HTERT RPE-1 (cell line): ENCODE results near the gene MEA1.
"Not testable (repeated sequence)": the region's sequence is repeated elsewhere in the genome, so short reads cannot be mapped to it uniquely, and the experiment has no call there.

ENCODE experiments used
- in situ Hi-C: fragments of 300-500 bp; cut with MboI; formaldehyde crosslinking; loops from 4 replicates; pipeline ENCODE4 v1.14.3; 2020; ENCODE audit warnings: low sequenced_read_pairs

MEA1 gene

DNA sequence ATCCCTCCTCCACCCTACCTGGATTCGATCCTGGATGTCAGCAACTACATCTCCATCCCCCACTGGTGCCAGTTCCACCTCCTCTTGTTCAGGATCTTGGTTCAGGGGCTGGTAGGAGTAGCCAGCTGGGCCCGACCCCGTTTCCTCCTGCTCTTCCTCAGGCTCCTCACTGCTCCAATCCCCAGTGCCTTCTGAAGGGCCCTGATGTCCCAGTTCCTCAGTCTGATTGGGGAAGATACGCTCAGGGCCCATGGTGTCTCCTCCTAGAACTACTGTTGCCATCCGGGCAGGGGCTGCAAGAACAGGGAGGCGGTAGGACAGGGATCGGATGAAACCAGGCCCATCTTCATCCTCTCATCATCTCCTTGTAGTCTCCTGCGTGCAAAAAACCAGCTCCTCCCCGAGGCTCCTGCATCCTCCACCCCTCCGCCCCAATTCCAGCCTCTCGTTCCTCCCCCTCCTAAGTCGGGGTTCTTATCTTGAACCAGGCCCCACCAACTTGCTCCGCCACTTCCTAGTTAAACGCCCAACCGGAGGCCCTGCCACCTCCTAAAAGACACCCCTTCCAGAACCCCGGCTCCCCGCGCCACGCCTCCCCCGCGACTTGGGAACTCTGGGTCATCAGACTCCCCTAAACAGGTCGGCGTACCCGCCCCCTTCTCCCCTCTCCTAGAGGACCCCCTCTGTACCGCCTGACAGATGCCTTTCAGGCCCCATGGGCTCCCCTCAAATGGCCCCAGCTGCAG lies 476 bp downstream of the MEA1 start:
- in situ Hi-C loops: no loop called here

DNA sequence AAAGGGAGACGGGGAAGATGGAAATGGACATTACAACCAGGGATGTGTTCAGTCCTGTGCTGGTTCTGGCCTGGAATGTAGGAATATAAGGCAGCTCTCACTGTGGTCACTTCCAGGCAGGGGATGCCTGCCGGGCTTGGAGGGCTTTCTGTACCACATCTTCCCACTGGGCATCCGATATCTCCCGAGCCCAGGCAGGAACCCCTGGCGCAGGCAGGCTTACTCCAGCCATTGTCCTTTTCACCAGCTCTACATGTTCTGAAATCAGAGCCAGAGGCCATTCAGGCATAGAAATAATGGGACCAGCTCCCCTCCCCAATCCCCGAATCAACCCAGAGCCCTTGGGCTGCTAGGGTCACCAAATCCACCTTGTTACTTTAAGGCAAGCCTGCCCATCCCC lies 1.4 kb downstream of the MEA1 start:
- in situ Hi-C loops: no loop called here

DNA sequence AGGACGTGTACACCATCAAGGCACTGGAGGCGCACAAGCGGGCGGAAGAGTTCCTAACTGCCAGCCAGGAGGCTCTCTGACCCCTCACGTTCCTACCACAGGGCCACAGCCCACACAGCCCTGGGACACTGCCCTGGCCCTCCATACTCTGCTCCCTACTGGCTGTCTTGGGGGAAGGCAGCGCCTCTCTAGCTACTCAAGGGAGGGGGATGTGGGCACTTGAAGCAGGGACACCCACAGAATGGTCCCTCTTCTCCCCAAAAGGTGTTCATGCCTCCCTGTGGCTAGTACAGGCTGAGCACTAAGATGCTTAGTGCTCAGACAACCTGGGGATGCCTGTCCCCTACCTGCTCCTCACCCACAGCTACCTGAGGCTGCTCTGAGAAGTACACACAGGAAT lies 2.5 kb downstream of the MEA1 start:
- in situ Hi-C loops: no loop called here

DNA sequence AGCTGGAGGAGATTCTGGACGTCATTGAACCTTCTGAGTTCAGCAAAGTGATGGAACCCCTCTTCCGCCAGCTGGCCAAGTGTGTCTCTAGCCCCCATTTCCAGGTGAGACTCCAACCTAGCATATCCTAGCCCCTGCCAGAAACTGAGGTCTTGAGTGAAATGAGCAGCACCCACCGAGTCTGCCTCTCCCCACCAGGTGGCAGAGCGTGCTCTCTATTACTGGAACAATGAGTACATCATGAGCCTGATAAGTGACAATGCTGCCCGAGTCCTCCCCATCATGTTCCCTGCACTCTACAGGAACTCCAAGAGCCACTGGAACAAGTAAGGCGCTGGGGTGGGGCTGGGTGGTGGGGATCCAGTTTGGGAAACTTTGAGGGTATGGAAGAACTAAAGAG lies 4.6 kb downstream of the MEA1 start:
- in situ Hi-C loops: no loop called here

DNA sequence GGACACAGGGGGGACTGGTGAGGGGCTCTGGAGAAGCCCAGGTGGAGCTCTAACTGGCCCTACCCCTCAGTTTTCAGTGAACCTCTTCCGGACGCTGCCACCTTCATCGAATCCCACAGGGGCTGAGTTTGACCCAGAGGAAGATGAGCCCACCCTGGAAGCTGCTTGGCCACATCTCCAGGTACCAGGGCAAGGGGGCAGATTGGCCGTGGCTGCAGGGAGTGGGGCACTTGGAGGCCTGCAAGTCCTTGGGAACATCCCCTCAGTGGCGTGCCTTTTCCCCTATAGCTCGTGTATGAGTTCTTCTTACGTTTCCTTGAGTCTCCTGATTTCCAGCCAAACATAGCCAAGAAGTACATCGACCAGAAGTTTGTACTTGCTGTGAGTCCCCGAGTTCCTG lies 6.6 kb downstream of the MEA1 start:
- in situ Hi-C loops: no loop called here

DNA sequence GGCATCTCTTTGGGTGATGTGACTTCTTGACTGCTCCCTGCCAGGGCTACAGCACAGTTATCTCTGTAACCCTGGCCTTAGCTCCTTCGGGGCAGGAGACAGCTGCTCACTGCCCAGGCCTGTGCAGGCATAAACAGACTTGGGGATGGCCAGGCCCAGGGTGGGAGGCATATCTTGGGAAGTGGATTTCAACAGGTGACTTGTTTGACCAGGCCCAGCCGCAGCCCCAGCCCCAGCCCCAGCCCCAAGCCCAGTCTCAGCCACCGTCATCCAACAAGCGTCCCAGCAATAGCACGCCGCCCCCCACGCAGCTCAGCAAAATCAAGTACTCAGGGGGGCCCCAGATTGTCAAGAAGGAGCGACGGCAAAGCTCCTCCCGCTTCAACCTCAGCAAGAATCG lies 7.5 kb downstream of the MEA1 start:
- in situ Hi-C loops: no loop called here

DNA sequence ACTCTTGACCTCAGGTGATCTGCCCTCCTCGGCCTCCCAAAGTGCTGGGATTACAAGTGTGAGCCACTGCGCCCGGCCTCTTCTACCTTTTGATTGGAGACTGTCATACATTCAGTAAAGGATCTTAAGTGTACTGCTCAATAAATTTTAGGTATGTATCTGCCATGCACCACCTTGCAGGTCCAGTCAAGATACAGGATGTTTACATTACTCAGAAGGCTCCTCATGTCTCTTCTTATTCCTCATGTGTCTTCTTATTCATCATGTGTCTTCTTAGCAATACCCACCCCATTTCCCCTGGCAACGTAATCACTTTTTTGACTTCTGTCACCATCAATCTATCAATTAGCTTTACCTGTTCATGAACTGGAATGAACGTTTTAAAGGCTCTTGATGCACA lies 7.9 kb downstream of the MEA1 start:
- in situ Hi-C loops: no loop called here

DNA sequence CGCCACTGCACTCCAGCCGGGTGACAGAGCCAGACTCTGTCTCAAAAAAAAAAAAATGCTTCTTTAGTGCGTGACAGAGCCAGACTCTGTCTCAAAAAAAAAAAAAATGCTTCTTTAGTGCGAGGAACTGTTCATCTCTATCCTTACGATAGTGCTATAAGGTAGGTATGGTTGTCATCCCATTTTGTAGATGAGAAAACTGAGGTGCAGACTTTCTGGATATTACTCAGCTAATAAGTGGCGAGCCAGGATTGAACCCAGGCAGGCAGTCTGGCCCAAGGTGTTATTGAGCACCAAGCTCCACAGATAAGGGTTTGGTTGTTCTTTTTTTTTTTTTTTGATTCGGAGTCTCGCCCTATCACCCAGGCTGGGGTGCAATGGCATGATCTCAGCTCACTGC lies 11.9 kb downstream of the MEA1 start:
- in situ Hi-C loops: no loop called here

DNA sequence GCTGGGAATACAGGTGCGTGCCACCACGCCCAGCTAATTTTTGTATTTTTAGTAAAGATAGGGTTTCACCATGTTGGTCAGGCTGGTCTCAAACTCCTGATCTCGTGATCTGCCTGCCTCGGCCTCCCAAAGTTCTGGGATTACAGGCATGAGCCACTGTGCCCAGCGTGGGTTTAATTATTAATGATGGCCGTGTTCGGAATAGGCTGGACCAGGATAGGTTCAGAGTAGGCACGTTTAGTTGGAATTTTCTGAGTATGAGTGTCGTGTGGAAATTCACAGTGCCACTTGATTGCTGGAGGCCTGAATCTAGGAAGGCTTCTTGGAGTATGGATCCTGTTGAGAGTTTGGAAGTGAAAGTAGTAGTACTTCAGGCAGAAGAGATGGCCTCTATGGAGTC lies 15.5 kb downstream of the MEA1 start:
- in situ Hi-C loops: not testable (repeated sequence)

DNA sequence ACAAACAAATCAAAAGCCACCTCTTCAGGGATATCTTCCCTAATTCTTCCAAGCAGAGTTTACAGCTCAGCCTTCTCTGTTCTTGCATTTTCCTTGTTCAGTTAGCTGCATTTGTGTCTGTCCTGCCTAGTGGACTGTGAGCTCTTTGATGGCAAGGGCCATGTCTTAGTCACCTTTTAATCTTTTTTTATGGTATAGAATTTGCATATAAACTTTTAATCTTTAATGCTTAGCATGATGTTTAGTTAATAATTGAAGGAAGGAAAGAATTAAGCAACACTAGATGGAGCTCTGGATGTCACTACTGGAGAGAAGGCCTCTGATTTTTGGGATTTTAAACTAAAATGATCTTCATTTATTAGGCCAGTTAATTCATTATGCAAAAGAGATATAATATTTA lies 17.2 kb downstream of the MEA1 start:
- in situ Hi-C loops: no loop called here

DNA sequence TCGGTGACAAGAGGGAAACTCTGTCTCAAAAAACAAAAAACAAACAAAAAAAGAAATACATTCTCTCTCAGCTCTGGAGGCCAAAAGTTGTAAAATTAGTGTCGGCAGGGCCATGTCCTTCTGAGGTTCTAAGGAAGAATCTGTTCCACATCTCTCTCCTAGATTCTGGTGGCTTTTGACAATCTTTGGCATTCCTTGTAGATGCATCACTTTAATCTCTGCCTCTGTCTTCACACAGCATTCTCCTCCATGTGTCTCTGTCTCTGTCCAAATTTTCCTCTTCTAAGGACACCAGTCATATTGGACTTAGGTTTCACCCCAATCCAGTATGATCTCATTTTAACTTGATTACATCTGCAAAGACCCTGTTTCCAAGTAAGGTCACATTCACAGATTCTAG lies 20.3 kb downstream of the MEA1 start:
- in situ Hi-C loops: no loop called here

DNA sequence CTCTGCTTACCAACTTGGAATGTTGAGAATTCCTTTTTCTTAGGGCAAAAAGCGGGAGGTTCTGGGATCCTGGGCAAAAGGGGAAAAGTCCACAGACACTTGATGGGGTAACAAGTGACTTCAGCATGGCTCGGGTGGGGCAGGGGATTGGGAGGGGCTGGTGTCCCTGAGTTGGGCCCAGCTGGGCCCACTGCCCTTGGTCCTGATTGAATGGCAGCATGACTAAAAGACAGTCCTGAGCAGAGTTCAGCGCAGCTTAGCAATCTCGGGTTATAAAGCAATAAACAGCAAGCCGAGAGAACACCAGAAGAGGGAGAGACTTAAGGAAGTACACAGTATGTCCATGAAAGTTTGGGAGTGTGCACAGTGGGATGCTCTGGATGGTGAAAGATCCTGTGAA lies 23.8 kb downstream of the MEA1 start:
- in situ Hi-C loops: no loop called here

DNA sequence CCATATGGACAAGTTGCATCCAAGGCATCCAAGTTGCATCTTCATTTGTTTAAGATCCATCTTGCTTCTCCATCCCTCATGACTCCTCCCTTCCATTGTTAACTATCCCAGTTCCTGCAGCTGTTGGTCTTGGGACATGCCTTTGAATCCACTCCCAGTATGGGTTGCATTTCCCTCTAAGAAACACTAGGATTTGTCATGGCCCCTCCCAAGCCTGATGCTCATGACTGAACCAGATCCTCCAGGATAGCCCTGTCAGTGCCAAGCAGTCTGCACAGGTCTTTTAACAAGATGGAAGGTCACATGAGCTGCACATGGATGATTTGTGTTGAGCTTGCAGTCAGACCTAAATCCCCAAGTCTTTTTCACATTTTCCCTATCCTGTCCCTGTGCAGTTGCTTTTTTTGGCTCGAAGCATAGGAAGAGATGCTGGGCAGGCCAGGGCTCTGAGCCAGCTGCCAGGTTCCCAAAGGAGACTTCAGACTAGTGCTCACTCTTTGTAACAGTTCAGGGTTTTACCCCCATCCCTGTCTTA lies 25.2 kb downstream of the MEA1 start:
- in situ Hi-C loops: no loop called here

DNA sequence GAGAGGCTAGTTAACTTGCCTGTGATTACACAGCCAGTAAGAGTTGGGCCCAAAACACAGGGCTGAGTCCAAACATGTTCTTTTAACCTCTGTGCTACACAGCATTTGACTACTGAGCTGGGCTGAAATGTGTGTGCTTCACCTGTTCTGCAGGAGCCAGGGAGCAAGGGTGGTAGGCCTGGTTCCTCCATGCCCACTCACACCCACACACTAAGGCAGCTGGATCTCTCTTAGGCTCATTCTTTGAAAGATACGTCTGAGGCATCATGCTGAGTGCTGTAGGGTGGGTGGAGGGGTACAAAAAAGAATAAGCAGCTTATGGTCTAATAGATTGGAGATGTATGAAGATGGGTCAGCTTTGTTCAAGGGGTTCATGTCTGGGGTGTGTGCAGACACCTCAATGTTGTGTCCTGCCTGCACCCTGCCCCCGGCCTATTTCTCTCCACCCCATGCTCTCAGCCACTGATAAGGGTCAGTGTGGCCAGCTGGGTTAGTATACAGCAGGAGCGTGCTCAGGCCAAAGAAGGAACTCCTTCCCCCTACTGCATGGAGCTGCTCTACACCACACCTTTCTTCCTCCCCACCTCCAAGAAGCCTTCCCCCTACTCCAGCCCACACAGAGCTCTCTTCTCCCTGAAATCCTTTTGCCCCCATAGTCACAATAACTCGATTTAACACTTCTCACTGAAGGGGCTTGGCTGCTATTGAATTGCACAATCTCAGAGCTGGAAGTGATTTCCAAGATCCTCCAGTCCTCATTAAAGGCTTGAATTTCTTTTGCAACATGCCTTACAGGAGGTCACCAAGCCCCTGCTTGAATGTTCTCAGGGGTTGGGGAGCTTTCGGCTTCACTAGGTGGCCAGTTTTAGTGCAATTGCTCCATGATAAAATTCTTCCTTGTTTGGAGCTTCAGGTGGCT lies 26.0 kb downstream of the MEA1 start:
- in situ Hi-C loops: no loop called here

DNA sequence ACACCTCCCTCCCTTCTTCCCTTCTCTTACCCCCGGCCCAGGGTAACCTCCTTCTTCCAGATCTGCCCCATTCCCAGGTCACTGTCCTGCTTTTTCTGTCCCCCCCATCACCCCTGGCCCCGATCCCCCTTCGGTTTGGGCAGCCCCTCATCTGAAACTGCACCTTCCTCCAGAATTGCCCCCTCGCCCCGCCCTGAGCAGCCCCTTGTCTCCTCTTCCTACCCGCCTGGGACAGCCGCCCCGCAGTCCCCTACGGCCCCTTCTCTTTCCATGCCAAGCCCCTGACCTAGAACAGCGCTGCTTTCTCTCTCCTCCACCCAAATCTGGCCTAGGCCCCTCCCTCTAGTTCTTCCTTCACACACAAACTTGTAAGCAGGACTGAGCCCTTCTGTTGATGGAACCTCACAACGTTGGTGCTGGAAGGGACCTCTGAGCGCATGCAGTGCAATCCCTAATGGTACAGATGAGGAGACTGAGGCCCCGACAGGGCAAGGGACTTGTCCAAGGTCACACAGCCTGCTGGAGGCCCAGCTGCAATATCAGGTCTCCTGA lies 28.7 kb downstream of the MEA1 start:
- in situ Hi-C loops: no loop called here

DNA sequence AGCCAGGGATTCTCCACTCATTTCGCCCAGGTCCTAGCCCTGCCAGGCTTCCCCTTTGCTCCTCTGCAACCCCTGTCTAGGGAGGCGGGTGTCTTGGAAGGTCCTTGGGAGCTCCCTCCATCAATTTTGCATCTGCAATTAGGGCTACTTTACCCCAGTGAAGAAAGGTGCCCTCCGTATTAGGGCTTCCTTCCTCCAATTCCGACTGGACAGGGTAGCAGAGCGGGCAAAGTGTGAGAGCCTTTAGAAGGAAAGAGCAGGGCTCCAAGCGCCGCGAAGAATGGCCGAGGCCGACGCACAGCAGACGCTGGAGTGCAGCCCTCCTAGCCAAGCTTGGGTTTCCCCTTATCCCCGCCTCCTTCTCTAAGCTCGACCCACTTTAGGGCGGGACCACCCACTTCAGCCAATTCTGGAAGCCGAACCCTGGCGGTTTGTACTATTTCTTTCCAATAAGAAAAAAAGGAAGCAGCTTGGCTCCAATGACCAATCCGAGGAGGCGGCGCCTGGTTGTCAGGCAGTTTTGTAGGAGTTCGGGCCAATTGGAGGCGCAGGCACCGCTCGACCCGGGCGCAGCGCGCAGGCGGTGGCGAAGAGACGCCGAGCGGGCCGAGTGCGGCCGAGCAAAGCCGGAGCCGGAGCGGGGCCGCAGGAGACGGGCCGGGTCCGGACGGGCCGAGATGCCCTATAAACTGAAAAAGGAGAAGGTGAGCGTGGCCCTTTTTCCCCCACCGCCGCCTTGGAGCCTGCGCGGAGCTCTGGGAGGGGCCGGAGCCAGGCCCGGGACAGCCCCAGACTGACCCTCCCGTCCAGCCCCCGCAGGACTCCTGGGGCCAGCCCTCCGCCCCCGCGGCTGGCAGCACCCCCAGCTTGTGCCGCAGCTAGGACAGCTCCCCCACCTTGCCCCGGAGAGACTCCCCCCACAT lies 29.5 kb downstream of the MEA1 start, which contains the start of gene PPP2R5D:
TSS of gene PPP2R5D (plus strand) at position 570 of the 923 bp plus-strand sequence. CDS start at position 678, 108 bp downstream.
- in situ Hi-C loops: no loop called here

DNA sequence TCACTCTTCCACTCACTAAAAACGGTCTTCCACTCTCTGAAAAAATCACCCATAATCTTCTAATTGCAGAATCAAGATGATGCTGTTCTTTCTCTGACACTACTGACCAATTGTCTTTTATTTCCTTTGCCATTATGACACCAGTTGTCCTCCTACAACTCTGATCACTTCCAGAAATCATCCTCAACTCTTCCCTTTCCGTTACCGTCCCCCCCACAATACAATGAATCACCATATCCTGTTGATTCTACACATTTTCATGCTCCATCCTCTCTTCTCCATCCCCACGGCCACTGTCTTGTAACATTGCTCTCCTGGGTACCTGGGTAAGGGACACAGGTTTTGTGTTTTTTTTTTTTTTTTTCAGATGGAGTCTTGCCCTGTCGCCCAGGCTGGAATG lies 31.9 kb downstream of the MEA1 start:
- in situ Hi-C loops: no loop called here

DNA sequence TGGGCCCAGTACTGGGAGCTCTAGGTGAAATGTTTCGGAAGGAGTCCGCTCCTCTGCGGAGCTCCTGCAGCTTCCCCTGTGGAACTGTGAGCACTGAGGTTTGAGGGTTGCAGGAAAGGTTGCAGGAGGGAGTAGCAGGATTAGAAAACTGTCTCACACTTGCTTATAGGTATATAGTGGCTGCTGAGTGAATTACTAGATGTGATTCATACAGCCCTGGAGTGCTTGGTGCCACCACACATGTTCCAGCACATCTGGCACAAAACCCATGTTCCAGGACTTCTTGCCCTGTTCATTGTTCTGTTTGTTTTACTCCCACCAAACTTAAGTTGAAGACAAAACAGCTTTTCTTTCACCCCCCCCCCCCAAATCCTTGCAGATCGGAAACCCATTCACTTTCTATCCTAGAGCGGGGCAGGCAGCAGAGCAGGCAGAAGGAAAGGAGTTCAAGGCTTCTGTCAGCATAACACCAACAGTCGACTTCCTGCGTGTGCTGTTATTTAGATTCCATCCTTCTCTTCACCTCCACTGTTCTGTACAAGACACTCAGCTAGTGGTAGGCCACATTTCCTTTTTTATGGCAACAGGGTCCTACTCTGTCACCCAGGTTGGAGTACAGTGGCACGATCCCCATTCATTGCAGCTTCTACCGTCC lies 34.1 kb downstream of the MEA1 start:
- in situ Hi-C loops: no loop called here

DNA sequence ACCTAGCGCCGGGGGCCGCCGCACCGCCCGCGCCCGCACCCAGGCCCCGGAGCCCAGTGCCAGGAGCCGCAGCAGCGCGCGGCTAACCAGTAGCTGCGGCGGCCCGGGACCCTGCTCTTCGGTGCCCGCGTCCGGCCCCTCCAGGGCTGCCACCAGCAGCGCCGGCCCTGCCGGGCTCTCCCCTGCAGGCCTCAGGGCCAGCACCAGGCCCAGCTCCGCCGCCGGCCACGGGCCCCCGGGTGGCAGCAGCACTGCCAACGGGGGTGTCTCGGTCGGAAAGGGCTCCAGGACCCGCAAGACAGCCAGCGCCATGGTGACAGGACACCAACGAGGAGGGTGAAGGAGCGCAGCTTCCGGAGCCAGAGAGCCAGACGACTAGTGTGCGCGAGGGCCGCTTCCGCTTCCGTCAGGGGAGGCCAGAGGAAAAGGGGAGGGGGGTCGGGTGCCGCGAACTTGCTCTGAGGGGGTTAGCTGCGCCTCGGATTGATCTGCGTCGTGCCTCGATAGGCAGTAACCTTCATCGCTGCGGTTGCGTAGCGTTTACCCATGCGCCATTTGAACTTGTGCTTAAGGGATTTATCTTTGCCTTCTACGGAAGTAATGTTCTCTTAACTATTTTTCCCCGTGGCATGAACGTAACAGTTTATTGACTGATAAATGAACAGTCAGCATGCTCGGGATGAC lies 34.8 kb downstream of the MEA1 start, which contains the start of gene PEX6:
TSS of gene PEX6 (minus strand) at position 343 of the 684 bp plus-strand sequence. CDS start at position 312, 31 bp downstream.
- in situ Hi-C loops: no loop called here
